Measurements from ENCODE around the gene RTP5. TPM values are rescaled to one million over a fixed set of nuclear protein-coding genes. Genes with fewer than 3 reads are reported as not detected.
"Not testable (repeated sequence)": the region's sequence is repeated elsewhere in the genome, so short reads cannot be mapped to it uniquely, and the experiment has no call there.

Gene RTP5
- polyA plus RNA-seq, 3 donors from 2014 or later: not detected

GRCh38 chr2:241874277-241874925, 4.9 kb downstream of the RTP5 start:
- Mint-ChIP-seq H3K27ac (no peak overlapping the region), H3K4me3 (no peak overlapping the region), H3K9me3 (no peaks in the 10 kb centered on the region), H3K4me1 (peaks cover 23 to 31% of the 10 kb centered on the region in 2 donors), H3K27me3 (ENCODE audit: low read depth in 3 of 3) (peaks cover 10 to 14% (median 13%) of the 10 kb centered on the region in 3 donors), H3K36me3 (no peaks in the 10 kb centered on the region)
- DNase-seq: no peak

- peak overlapping the region in 3 of 6 donors; percentile 40 to 78 (median 73) for H3K27ac Mint-ChIP-seq
- peak overlapping the region in 1 of 5 donors; percentile 46 for H3K4me3 Mint-ChIP-seq
- H3K4me1 Mint-ChIP-seq: peaks cover 20 to 27% of the 10 kb centered on the region in 2 donors
Measured at GRCh38 chr2:241875754-241876527, 6.4 kb downstream of the RTP5 start.

GRCh38 chr2:241876528-241877196, 7.1 kb downstream of the RTP5 start:
- Mint-ChIP-seq H3K9me3 (no peaks in the 10 kb centered on the region), H3K27ac (no peak overlapping the region), H3K27me3 (ENCODE audit: low read depth in 3 of 3) (peaks cover 7 to 16% (median 11%) of the 10 kb centered on the region in 3 donors), H3K4me3 (no peak overlapping the region), H3K4me1 (peaks cover 20 to 28% of the 10 kb centered on the region in 2 donors), H3K36me3 (no peaks in the 10 kb centered on the region)
- DNase-seq: no peak

More at GRCh38 chr2:241875754-241876527, 6.4 kb downstream of the RTP5 start:
- peaks cover 8 to 16% (median 12%) of the 10 kb centered on the region in 3 donors for H3K27me3 Mint-ChIP-seq (ENCODE audit: low read depth in 3 of 3)
- not testable (repeated sequence) for H3K36me3 Mint-ChIP-seq, H3K9me3 Mint-ChIP-seq
- peak; percentile 25 to 49 (median 39) for DNase-seq

GRCh38 chr2:241877197-241877685, 7.7 kb downstream of the RTP5 start:
- Mint-ChIP-seq H3K36me3 (no peaks in the 10 kb centered on the region), H3K9me3 (no peaks in the 10 kb centered on the region), H3K27me3 (ENCODE audit: low read depth in 3 of 3) (peaks cover 8 to 18% (median 9%) of the 10 kb centered on the region in 3 donors), H3K27ac (no peak overlapping the region), H3K4me3 (no peak overlapping the region), H3K4me1 (peaks cover 25 to 31% of the 10 kb centered on the region in 2 donors)
- no peak for DNase-seq

GRCh38 chr2:241877989-241878970, 8.8 kb downstream of the RTP5 start:
- H3K36me3 Mint-ChIP-seq: no peaks in the 10 kb centered on the region

GRCh38 chr2:241879326-241879725, 9.8 kb downstream of the RTP5 start:
- no peaks in the 10 kb centered on the region for H3K9me3 Mint-ChIP-seq

More at GRCh38 chr2:241877989-241878970, 8.8 kb downstream of the RTP5 start:
- H3K4me3 Mint-ChIP-seq: no peak overlapping the region
- H3K27me3 Mint-ChIP-seq (ENCODE audit: low read depth in 3 of 3): peaks cover 8 to 19% (median 11%) of the 10 kb centered on the region in 3 donors
- H3K27ac Mint-ChIP-seq: no peak overlapping the region
- no peaks in the 10 kb centered on the region for H3K9me3 Mint-ChIP-seq
- peaks cover 32 to 35% of the 10 kb centered on the region in 2 donors for H3K4me1 Mint-ChIP-seq
- DNase-seq: peak; percentile 75 to 79 (median 76)

GRCh38 chr2:241880311-241881073, 11.0 kb downstream of the RTP5 start:
- Mint-ChIP-seq H3K4me1 (peaks cover 26 to 30% of the 10 kb centered on the region in 2 donors), H3K36me3 (no peaks in the 10 kb centered on the region)

More at GRCh38 chr2:241879326-241879725, 9.8 kb downstream of the RTP5 start:
- H3K27me3 Mint-ChIP-seq (ENCODE audit: low read depth in 3 of 3): peaks cover 8 to 19% (median 11%) of the 10 kb centered on the region in 3 donors
- peak overlapping the region in 1 of 6 donors; percentile 36 for H3K27ac Mint-ChIP-seq
- no peaks in the 10 kb centered on the region for H3K36me3 Mint-ChIP-seq
- H3K4me1 Mint-ChIP-seq: peaks cover 31 to 35% of the 10 kb centered on the region in 2 donors
- H3K4me3 Mint-ChIP-seq: peak overlapping the region in 1 of 5 donors; percentile 50
- no peak for DNase-seq

GRCh38 chr2:241882091-241882625, 12.6 kb downstream of the RTP5 start:
- Mint-ChIP-seq H3K9me3 (no peaks in the 10 kb centered on the region), H3K4me1 (peaks cover 23 to 26% of the 10 kb centered on the region in 2 donors), H3K27ac (peak overlapping the region in 5 of 6 donors; percentile 72 to 97 (median 87)), H3K4me3 (peak overlapping the region; percentile 86 to 94 (median 91)), H3K36me3 (peaks cover 3 to 9% (median 4%) of the 10 kb centered on the region in 3 donors), H3K27me3 (ENCODE audit: low read depth in 3 of 3) (peaks cover 11 to 19% (median 11%) of the 10 kb centered on the region in 3 donors)
- DNase-seq: peak; percentile 28 to 34 (median 32)

More at GRCh38 chr2:241880311-241881073, 11.0 kb downstream of the RTP5 start:
- Mint-ChIP-seq H3K27ac (peak overlapping the region; percentile 84 to 97 (median 90)), H3K9me3 (no peaks in the 10 kb centered on the region), H3K4me3 (peak overlapping the region; percentile 86 to 94 (median 91)), H3K27me3 (ENCODE audit: low read depth in 3 of 3) (peaks cover 11 to 19% (median 11%) of the 10 kb centered on the region in 3 donors)
- DNase-seq: no peak

- Mint-ChIP-seq H3K4me1 (peaks cover 29 to 38% of the 10 kb centered on the region in 2 donors), H3K36me3 (peaks cover 6 to 18% (median 8%) of the 10 kb centered on the region in 3 donors), H3K27me3 (ENCODE audit: low read depth in 3 of 3) (peaks cover 11 to 16% (median 16%) of the 10 kb centered on the region in 3 donors), H3K4me3 (no peak overlapping the region), H3K9me3 (no peaks in the 10 kb centered on the region), H3K27ac (no peak overlapping the region)
- DNase-seq: no peak
Measured at GRCh38 chr2:241884951-241885290, 15.4 kb downstream of the RTP5 start.

GRCh38 chr2:241885291-241885945, 15.9 kb downstream of the RTP5 start:
- H3K27me3 Mint-ChIP-seq (ENCODE audit: low read depth in 3 of 3): peaks cover 11 to 16% (median 15%) of the 10 kb centered on the region in 3 donors
- no peaks in the 10 kb centered on the region for H3K9me3 Mint-ChIP-seq
- H3K36me3 Mint-ChIP-seq: peaks cover 6 to 18% (median 8%) of the 10 kb centered on the region in 3 donors
- H3K4me1 Mint-ChIP-seq: peaks cover 29 to 38% of the 10 kb centered on the region in 2 donors
- H3K27ac Mint-ChIP-seq: no peak overlapping the region
- DNase-seq: no peak
- H3K4me3 Mint-ChIP-seq: no peak overlapping the region

- peaks cover 6 to 18% (median 8%) of the 10 kb centered on the region in 3 donors for H3K36me3 Mint-ChIP-seq
- peaks cover 25 to 33% of the 10 kb centered on the region in 2 donors for H3K4me1 Mint-ChIP-seq
- H3K27ac Mint-ChIP-seq: no peak overlapping the region
Measured at GRCh38 chr2:241885946-241886643, 16.6 kb downstream of the RTP5 start.

More at GRCh38 chr2:241885946-241886643, 16.6 kb downstream of the RTP5 start:
- Mint-ChIP-seq H3K4me3 (no peak overlapping the region), H3K9me3 (no peaks in the 10 kb centered on the region), H3K27me3 (ENCODE audit: low read depth in 3 of 3) (peaks cover 10 to 14% (median 11%) of the 10 kb centered on the region in 3 donors)
- DNase-seq: no peak
